NCI-H2081 treated with DMSO at 0.1 percent for 48 hours (cell line): ENCODE measurements around the gene IL31.
"Not testable (repeated sequence)": the region's sequence is repeated elsewhere in the genome, so short reads cannot be mapped to it uniquely, and the experiment has no call there.

Source experiments
- DNase-seq: peaks from one replicate; lab custom pipeline; 2025; lab: John Stamatoyannopoulos, UW

IL31 gene

GRCh38 chr12:122192441-122192840 is 18.4 kb upstream of the IL31 start:
- no peak for DNase-seq

GRCh38 chr12:122190842-122191668 is 17.0 kb upstream of the IL31 start:
- no peak for DNase-seq

GRCh38 chr12:122189626-122190475 is 15.8 kb upstream of the IL31 start:
- no peak for DNase-seq

GRCh38 chr12:122187466-122187865 is 13.4 kb upstream of the IL31 start:
- DNase-seq: no peak

GRCh38 chr12:122185494-122186082 is 11.6 kb upstream of the IL31 start:
- no peak for DNase-seq

- no peak for DNase-seq
Observed at GRCh38 chr12:122185079-122185478, 11.1 kb upstream of the IL31 start.

- DNase-seq: no peak
Observed at GRCh38 chr12:122184517-122184916, 10.5 kb upstream of the IL31 start.

GRCh38 chr12:122183588-122183940 is 9.5 kb upstream of the IL31 start:
- no peak for DNase-seq

- no peak for DNase-seq
Observed at GRCh38 chr12:122182887-122183587, 9.0 kb upstream of the IL31 start, which contains the start of gene LRRC43. TSS of gene LRRC43 (plus strand) at chr12:122183123. CDS start at chr12:122183145, 22 bp downstream.

- not testable (repeated sequence) for DNase-seq
Observed at GRCh38 chr12:122176473-122176872, 2.5 kb upstream of the IL31 start.

- DNase-seq: no peak
Observed at GRCh38 chr12:122172262-122172939, 1.6 kb downstream of the IL31 start.

GRCh38 chr12:122171399-122171798 is 2.6 kb downstream of the IL31 start:
- no peak for DNase-seq

- DNase-seq: no peak
Observed at GRCh38 chr12:122168492-122168891, 5.5 kb downstream of the IL31 start.

- DNase-seq: no peak
Observed at GRCh38 chr12:122167356-122167925, 6.6 kb downstream of the IL31 start.

GRCh38 chr12:122166422-122167349 is 7.3 kb downstream of the IL31 start:
- no peak for DNase-seq

- no peak for DNase-seq
Observed at GRCh38 chr12:122162976-122163375, 11.0 kb downstream of the IL31 start.

GRCh38 chr12:122161682-122162081 is 12.3 kb downstream of the IL31 start:
- DNase-seq: no peak

GRCh38 chr12:122160761-122161160 is 13.3 kb downstream of the IL31 start:
- DNase-seq: no peak

- DNase-seq: no peak
Observed at GRCh38 chr12:122159882-122160281, 14.1 kb downstream of the IL31 start.

GRCh38 chr12:122158700-122159285 is 15.2 kb downstream of the IL31 start:
- DNase-seq: no peak
